ENCODE results near the gene PTEN.

DNA sequence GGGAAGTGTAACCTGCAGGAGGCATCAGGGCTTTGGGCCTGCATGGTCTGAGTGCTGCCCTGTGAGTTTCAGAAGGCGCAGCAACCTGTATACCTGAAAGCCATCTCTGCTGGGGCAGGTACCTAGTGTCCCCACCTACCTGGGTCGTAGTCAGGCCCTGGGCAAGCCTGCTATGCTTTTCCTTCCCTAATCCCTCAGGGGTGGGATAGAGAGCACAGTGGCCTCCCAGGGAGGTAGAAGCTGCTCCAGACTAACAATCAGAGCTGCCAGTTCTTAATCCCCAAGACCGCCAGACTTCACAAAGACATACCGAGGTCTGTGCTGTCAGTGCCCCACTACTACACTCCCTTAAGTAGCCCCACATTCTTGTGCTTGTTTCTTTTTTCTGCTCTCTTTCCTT, 52.0 kb downstream of the PTEN start:
- TF ChIP-seq, protein P1, sequence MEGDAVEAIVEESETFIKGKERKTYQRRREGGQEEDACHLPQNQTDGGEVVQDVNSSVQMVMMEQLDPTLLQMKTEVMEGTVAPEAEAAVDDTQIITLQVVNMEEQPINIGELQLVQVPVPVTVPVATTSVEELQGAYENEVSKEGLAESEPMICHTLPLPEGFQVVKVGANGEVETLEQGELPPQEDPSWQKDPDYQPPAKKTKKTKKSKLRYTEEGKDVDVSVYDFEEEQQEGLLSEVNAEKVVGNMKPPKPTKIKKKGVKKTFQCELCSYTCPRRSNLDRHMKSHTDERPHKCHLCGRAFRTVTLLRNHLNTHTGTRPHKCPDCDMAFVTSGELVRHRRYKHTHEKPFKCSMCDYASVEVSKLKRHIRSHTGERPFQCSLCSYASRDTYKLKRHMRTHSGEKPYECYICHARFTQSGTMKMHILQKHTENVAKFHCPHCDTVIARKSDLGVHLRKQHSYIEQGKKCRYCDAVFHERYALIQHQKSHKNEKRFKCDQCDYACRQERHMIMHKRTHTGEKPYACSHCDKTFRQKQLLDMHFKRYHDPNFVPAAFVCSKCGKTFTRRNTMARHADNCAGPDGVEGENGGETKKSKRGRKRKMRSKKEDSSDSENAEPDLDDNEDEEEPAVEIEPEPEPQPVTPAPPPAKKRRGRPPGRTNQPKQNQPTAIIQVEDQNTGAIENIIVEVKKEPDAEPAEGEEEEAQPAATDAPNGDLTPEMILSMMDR (conservative IDR thresholded peaks at IDR 0.05; ENCODE audit: low read depth in 2 of 2): peak in 1 of 2 experiments; percentile 28; a peak in 1 of 4 replicates
- TF ChIP-seq EZH2 (IDR thresholded peaks at IDR 0.05; ENCODE audit: low read depth, unreplicated experiment) (no peak), ZNF114 (CRISPR knock-in tag; IDR thresholded peaks at IDR 0.05) (no peak), POLR2AphosphoS5 (IDR thresholded peaks at IDR 0.05; ENCODE audit: low read depth) (no peak), EZH2phosphoT487 (IDR thresholded peaks at IDR 0.05; ENCODE audit: unreplicated experiment) (no peak), JUNB (IDR thresholded peaks at IDR 0.05; ENCODE audit: unreplicated experiment) (no peak), NANOG (IDR thresholded peaks at IDR 0.05; ENCODE audit: borderline replicate concordance) (no peak), CREB1 (CRISPR knock-in tag; IDR thresholded peaks at IDR 0.05; ENCODE audit: low read depth) (no peak), ZNF331 (CRISPR knock-in tag; IDR thresholded peaks at IDR 0.05; ENCODE audit: low read depth) (no peak)
- TF ChIP-seq, protein P2, sequence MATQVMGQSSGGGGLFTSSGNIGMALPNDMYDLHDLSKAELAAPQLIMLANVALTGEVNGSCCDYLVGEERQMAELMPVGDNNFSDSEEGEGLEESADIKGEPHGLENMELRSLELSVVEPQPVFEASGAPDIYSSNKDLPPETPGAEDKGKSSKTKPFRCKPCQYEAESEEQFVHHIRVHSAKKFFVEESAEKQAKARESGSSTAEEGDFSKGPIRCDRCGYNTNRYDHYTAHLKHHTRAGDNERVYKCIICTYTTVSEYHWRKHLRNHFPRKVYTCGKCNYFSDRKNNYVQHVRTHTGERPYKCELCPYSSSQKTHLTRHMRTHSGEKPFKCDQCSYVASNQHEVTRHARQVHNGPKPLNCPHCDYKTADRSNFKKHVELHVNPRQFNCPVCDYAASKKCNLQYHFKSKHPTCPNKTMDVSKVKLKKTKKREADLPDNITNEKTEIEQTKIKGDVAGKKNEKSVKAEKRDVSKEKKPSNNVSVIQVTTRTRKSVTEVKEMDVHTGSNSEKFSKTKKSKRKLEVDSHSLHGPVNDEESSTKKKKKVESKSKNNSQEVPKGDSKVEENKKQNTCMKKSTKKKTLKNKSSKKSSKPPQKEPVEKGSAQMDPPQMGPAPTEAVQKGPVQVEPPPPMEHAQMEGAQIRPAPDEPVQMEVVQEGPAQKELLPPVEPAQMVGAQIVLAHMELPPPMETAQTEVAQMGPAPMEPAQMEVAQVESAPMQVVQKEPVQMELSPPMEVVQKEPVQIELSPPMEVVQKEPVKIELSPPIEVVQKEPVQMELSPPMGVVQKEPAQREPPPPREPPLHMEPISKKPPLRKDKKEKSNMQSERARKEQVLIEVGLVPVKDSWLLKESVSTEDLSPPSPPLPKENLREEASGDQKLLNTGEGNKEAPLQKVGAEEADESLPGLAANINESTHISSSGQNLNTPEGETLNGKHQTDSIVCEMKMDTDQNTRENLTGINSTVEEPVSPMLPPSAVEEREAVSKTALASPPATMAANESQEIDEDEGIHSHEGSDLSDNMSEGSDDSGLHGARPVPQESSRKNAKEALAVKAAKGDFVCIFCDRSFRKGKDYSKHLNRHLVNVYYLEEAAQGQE (IDR thresholded peaks at IDR 0.05; ENCODE audit: unreplicated experiment): no peak
- TF ChIP-seq, protein P3, sequence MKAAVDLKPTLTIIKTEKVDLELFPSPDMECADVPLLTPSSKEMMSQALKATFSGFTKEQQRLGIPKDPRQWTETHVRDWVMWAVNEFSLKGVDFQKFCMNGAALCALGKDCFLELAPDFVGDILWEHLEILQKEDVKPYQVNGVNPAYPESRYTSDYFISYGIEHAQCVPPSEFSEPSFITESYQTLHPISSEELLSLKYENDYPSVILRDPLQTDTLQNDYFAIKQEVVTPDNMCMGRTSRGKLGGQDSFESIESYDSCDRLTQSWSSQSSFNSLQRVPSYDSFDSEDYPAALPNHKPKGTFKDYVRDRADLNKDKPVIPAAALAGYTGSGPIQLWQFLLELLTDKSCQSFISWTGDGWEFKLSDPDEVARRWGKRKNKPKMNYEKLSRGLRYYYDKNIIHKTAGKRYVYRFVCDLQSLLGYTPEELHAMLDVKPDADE (IDR thresholded peaks at IDR 0.05): no peak

Measured in GM23338 (cell line).